Measurements from ENCODE around the gene NUDT1.

- no peak for TF ChIP-seq CTCF (IDR thresholded peaks at IDR 0.05; ENCODE audit: extremely low read depth in 1 of 2, insufficient read depth in 1 of 2, low read depth in 1 of 2, low read length in 2 of 2)
- no peak for TF ChIP-seq POLR2AphosphoS5 (IDR thresholded peaks at IDR 0.05; ENCODE audit: insufficient read depth, low read depth, low read length)
- TF ChIP-seq GATA2 (IDR thresholded peaks at IDR 0.05; ENCODE audit: insufficient read depth, insufficient read length, low read depth, low read length), result no peak
- TF ChIP-seq EZH2 (IDR thresholded peaks at IDR 0.05; ENCODE audit: borderline replicate concordance, low read depth, low read length, severe bottlenecking), result no peak
- no peak for TF ChIP-seq MAX (IDR thresholded peaks at IDR 0.05; ENCODE audit: insufficient read depth, insufficient read length)
- no peak for TF ChIP-seq POLR2A (IDR thresholded peaks at IDR 0.05; ENCODE audit: low read depth, low read length)
- no peak for TF ChIP-seq MYC (IDR thresholded peaks at IDR 0.05; ENCODE audit: low read depth, low read length)
Measured at GRCh38 chr7:2258661-2259365, 16.8 kb downstream of the NUDT1 start.

Data from endothelial cell of umbilical vein (primary cell).